Forelimb muscle (tissue), 1 donor: Measurements from ENCODE around the gene PCNX2. TPM values are rescaled to one million over a fixed set of nuclear protein-coding genes. Genes with fewer than 3 reads are reported as not detected.

Experiments
- DNase-seq: peaks from one replicate; pipeline ENCODE4 v3.0.0-alpha.2; 2013; ENCODE audit warnings: low read depth
- polyA plus RNA-seq: library from polyadenylated mRNA; unstranded; fragments of 120-200 nt; gene quantifications from one replicate; pipeline ENCODE4 v1.2.1, GENCODE V29; 2013; ENCODE audit not compliant: insufficient read length

PCNX2 gene
- polyA plus RNA-seq, 1 donor, result 2.5 TPM

- no peak for DNase-seq
These were observed 232.1 kb downstream of the PCNX2 start for GRCh38 chr1:233063462-233063861.

- no peak for DNase-seq
These were observed 234.3 kb downstream of the PCNX2 start for GRCh38 chr1:233061265-233061664.

DNA sequence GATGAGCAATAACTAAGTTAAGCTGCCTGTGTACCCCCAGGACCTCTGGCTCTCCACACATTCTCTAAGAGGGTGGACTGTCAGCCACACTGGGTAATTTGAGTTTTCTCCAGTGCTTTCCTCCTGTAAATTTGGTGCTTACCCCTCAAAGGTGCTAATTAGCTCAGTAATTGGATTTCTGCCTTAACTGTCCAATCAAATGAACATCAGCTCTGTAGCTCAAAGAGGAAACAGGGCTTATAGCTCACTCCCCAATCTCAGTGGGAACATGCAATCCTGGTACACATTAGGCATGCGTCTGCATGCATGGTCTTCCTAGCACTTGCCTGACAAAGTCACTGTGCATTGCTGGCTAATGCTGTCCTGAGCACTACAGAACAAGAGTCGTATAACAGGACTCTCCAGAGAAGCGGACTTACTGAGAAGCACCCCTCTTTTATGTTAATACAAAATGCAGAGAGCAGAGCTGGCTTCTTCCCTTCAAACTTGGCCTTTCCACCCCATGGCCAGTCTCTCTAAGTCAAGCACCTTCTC, 235.0 kb downstream of the PCNX2 start:
- no peak for DNase-seq

GRCh38 chr1:233057836-233058235, 237.7 kb downstream of the PCNX2 start:
- no peak for DNase-seq

GRCh38 chr1:233055879-233056641, 239.5 kb downstream of the PCNX2 start:
- no peak for DNase-seq

DNA sequence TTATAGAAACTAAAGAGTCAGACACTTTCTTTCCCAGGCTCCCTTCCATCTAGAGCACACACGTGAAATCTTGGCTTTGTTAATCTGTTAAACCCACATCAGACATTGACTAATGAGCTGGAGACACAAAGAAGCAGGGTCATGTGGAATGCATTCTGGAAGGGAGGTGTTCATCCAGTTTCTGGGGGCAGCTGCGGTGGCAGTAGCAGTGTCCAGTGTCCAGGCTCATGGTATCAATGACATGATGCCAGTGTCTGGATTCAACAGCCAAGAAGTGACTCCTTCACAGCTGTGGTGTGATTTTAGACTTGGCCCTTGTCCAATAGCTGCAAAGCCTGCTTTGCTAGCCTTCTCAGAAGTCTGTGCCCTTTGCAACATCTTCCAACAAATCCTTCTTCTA, 249.9 kb downstream of the PCNX2 start:
- DNase-seq, result no peak

DNA sequence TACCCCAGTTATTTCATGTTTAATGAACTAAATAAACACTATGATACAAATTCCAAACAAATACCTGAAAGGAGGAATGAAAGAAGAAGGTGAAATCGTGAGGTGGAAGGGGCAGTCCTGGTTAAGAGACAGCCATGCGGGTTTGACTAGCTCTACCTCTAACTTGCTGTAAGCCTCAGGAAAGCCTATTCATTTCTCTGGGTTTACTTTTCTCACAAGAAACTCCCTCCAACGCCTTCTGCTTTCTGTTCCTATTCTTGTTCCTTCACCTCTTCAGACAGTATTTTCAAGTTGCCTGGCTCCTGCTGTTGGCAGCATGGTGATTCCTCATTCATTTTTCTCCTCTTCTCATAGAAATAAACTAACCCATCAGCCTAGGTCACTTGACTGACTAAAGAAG, 252.7 kb downstream of the PCNX2 start:
- no peak for DNase-seq

DNA sequence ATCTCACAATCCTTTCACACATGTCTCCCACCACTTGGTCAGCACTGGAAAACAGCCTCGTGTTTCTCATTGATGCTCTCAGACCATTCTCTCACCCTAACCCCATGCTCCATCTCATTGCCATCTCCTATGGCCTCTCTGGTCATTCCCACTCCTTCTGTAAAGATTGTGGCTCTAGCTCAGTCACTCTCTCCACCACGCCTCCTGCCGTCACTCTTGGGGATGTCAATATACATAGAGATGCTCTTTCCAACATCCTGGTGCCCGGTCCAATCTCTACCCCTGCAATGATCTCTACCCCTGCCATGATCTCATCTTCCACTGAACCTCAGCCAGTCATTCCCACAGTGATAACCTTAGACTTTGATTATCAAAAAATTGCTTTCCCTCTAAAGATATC, 255.0 kb downstream of the PCNX2 start:
- DNase-seq, result no peak

DNA sequence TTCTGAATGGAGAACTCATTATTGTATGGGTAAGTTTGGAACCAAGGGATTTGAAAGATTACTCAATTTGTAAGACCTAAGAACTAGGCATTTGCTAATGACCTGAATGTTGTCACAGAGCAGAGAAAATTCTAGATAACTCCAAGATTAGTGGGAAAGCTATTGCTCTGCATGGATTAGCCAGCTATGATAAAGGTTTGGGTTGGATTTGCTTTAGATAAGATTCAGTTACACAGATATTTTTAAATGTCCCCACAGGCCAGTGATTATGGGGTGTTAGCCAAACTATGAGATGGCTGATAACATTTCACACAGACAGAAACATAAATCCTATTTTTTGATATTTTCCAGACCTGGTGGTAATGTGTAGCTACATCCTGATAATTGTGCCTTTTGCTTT, 256.9 kb downstream of the PCNX2 start:
- DNase-seq, result no peak

DNA sequence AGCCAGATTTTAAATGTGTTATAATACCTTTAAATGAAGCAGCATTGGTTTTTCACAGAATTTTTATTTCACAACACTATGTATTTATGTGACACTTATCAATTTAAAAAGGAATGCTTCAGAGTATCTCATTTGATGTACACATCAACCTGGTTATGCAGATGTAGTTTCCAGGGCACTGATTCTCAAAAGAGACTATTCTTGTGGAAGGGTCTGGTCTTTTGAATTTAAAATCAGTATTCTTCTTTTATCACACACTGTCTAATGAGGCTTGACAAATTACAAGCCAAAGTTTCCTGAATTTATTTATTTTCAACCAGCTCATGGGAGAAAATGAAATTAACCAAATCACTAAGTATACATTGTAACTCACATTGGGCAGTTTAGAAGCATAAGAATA, 257.7 kb downstream of the PCNX2 start:
- DNase-seq, result no peak

GRCh38 chr1:233034836-233035235, 260.7 kb downstream of the PCNX2 start:
- no peak for DNase-seq

- DNase-seq, result peak; percentile 61
These were observed 262.2 kb downstream of the PCNX2 start for GRCh38 chr1:233033361-233033760.

GRCh38 chr1:233032916-233033315, 262.6 kb downstream of the PCNX2 start:
- no peak for DNase-seq

DNA sequence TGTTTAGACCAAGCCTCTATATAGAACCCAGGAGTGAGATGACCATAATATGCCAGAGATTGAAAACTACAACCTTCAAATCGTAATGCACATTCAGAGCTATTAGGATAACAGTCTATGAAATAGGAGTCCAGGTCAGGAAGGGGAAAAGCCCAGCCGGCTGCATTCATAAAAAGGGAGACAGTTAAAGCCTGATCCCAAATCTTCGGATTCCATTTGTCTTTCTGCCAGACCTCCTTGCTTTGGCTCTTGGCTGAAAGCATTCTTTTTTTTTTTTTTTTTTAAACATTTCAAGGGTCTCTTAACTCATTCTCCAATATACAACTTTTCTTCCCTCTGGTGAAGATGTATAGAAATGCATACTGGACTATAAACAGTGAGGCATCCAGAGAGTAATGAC, 264.0 kb downstream of the PCNX2 start:
- no peak for DNase-seq

DNA sequence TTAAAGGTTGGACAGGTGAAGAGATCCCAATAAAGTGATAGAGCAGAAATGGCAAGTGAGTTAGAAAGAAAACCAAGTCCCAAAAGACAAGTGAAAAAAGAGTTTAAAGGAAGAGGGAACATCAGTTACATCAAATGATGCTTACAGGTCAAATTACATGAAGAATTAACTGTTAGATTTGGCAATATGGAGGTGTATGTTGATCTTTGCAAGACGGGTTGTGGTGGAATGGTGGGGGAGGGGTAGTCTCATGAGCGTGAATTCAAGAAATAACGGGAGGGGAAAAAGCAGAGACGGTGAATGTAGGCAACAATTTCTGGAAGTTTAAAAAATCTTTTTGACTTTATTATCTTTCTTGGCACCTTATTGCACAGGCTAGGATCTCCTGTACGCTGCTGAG, 268.5 kb downstream of the PCNX2 start:
- no peak for DNase-seq

DNA sequence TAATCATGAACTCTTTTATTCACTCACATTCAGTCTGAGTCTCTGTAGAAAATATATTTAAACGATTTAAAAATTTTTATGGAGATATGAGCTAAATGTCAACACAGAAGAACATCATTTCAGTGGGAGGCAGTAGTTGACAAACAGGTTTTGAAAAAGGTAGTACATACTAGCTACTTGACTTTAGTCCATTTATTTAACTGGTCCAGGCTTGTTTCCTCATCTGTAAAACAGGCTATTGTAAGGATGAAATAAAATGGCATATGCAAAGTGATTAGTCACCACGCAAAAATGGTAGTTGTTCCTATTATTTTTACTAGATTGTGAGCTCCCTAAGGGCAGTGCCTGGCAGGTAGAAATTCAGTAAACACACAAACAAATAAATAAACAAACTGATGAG, 270.0 kb downstream of the PCNX2 start:
- DNase-seq, result no peak

GRCh38 chr1:233025157-233025556, 270.4 kb downstream of the PCNX2 start:
- no peak for DNase-seq

DNA sequence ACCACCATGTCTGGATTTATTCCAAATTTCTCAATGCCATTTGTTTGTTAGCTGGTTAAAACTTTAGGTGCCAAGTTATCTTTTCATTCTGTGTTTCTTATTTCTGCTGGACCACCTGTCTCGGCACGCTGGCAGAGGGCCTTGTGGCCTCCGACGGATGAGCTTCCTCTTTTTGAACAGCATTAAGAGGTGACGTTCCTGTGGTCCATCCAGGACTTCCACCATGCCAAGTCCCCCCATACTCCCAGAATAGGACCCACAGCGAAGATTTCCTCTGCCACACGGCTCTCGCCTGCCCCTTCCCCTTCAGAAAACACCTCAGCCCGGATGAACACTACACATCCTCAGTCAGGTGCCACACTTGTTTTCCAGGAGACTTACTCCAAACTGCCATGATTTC, 271.3 kb downstream of the PCNX2 start:
- no peak for DNase-seq

DNA sequence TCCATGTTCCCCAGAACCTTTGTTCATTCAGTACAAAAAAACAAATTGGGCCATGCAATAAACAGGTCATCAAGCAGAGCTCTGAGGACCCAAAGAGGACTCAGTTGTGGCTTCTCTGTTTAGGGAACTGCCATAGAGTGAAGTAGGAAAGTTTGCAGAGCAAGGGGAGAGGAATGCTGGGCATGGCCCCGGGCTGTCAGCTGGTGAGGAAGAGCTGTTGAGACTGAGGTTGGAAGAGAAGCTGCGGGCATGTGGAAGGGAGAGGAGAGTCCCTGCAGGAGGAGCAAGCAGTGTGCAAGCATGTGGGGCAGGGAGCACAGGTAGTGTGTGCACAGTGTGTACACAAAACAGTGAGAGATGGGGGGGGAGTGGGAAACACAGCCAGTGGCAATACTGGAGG, 273.3 kb downstream of the PCNX2 start:
- no peak for DNase-seq

- DNase-seq, result no peak
These were observed 275.1 kb downstream of the PCNX2 start for GRCh38 chr1:233020426-233020825.

GRCh38 chr1:233019778-233020325, 275.7 kb downstream of the PCNX2 start:
- DNase-seq, result no peak

DNA sequence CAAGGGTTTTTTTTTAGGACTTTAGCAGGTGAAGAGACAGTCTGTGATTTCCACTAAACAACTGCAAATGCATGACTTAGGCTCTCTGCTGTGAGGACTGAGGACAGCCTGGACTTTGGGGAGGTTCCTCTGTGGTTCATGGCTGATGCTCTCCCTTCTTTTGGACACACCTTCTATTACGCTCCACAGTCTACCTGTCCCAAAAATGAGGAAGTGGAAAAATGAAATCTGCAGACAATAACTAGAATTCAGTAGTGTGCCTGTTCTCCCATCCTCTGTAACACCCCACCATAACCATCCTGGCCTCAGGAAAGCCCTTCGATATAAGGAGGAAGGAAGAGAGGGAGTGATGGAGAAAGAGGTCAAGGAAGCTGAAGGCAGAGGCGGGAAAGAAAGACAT, 276.4 kb downstream of the PCNX2 start:
- DNase-seq, result no peak

- no peak for DNase-seq
These were observed 278.7 kb downstream of the PCNX2 start for GRCh38 chr1:233016798-233017197.

GRCh38 chr1:233015965-233016364, 279.6 kb downstream of the PCNX2 start:
- no peak for DNase-seq
